Liver (tissue), 9 donors: ENCODE data around the gene ZFYVE28. TPM values are rescaled to one million over a fixed set of nuclear protein-coding genes. Genes with fewer than 3 reads are reported as not detected.

Source experiments
- DNase-seq: peaks from one replicate; pipeline ENCODE4 v3.0.0-alpha.2; 2017; ENCODE audit warnings: low spot score
- H3K27ac ChIP-seq, 2 donors: one replicate each; pipeline ENCODE4 v1.7.0; 2013; ENCODE audit warnings: inconsistent platforms in 2 of 2, low read length in 2 of 2, control low read depth in 1 of 2, low read depth in 1 of 2, mild to moderate bottlenecking in 1 of 2
- H3K27me3 ChIP-seq, 4 donors: one replicate each; pipeline versions ENCODE4 v1.6.1 to v1.7.0; 2013; ENCODE audit warnings: low read length in 3 of 4, inconsistent platforms in 1 of 4, mild to moderate bottlenecking in 1 of 4, moderate library complexity in 1 of 4; ENCODE audit not compliant: control insufficient read depth in 4 of 4, insufficient read depth in 4 of 4
- H3K36me3 ChIP-seq, 4 donors: one replicate each; pipeline versions ENCODE4 v1.6.1 to v1.7.0; 2013; ENCODE audit warnings: low read length in 3 of 4, mild to moderate bottlenecking in 3 of 4, low read depth in 1 of 4, moderate library complexity in 1 of 4; ENCODE audit not compliant: control insufficient read depth in 4 of 4, insufficient read depth in 3 of 4
- H3K4me1 ChIP-seq, 4 donors: one replicate each; pipeline versions ENCODE4 v1.6.1 to v1.7.0; 2013; ENCODE audit warnings: low read length in 3 of 4, mild to moderate bottlenecking in 3 of 4, moderate library complexity in 1 of 4; ENCODE audit not compliant: control insufficient read depth in 4 of 4, insufficient read depth in 4 of 4
- H3K4me3 ChIP-seq, 3 donors: one replicate each; pipeline versions ENCODE4 v1.6.1 to v1.7.0; 2013; ENCODE audit warnings: low read length in 3 of 3, control low read depth in 1 of 3, low read depth in 1 of 3, mild to moderate bottlenecking in 1 of 3
- H3K9ac ChIP-seq, 2 donors: one replicate each; pipeline ENCODE4 v1.7.0; 2013; ENCODE audit warnings: low read length in 2 of 2, mild to moderate bottlenecking in 2 of 2, moderate library complexity in 2 of 2, control low read depth in 1 of 2, low read depth in 1 of 2
- H3K9me3 ChIP-seq, 4 donors: one replicate each; pipeline versions ENCODE4 v1.6.1 to v1.7.0; 2013; ENCODE audit warnings: low read length in 3 of 4; ENCODE audit not compliant: control insufficient read depth in 4 of 4
- EGR1 ChIP-seq, 2 donors: IDR thresholded peaks; 2 replicates each; pipeline ENCODE4 v1.6.1; 2016 to 2018; ENCODE audit warnings: antibody characterized with exemption in 2 of 2, low read depth in 2 of 2
- FOXA2 ChIP-seq: IDR thresholded peaks from 2 replicates; pipeline ENCODE4 v1.6.1; 2016; ENCODE audit warnings: antibody characterized with exemption
- HNF4G ChIP-seq: IDR thresholded peaks from 2 replicates; pipeline ENCODE4 v1.6.1; 2016; ENCODE audit warnings: antibody characterized with exemption
- JUND ChIP-seq, 2 donors: IDR thresholded peaks; 2 replicates each; pipeline ENCODE4 v1.6.1; 2016; ENCODE audit warnings: antibody characterized with exemption in 2 of 2
- NR2F2 ChIP-seq: IDR thresholded peaks from 2 replicates; pipeline ENCODE4 v1.6.1; 2016; ENCODE audit warnings: antibody characterized with exemption
- RAD21 ChIP-seq, 2 donors: IDR thresholded peaks; 2 replicates each; pipeline ENCODE4 v1.6.1; 2016; ENCODE audit warnings: antibody characterized with exemption in 2 of 2, mild to moderate bottlenecking in 2 of 2
- RXRA ChIP-seq, 2 donors: IDR thresholded peaks; 2 replicates each; pipeline ENCODE4 v1.6.1; 2017 to 2018; ENCODE audit warnings: antibody characterized with exemption in 2 of 2, mild to moderate bottlenecking in 1 of 2
- SP1 ChIP-seq: IDR thresholded peaks from 2 replicates; pipeline ENCODE4 v1.6.1; 2018; ENCODE audit warnings: antibody characterized with exemption, mild to moderate bottlenecking
- YY1 ChIP-seq: IDR thresholded peaks from 2 replicates; pipeline ENCODE4 v1.6.1; 2016; ENCODE audit warnings: antibody characterized with exemption, mild to moderate bottlenecking
- WGBS: extraction: QIAGEN DNeasy Blood & Tissue Kit; methylation state at CpG from one replicate; pipeline ENCODE4 v1.1.7; 2013; 5-methylcytosine and 5-hydroxymethylcytosine counted together
- polyA plus RNA-seq, 2 donors: library from polyadenylated mRNA; stranded (reverse) in 1 of 2; unstranded in 1 of 2; fragments of 200-250 nt in 1 of 2; fragments of >200 nt in 1 of 2; fragmentation: Nextera tagmentation in 1 of 2; extraction: Ambion mirVana in 1 of 2; gene quantifications; one replicate each; pipeline versions ENCODE4 v1.2.1 to v1.2.3, GENCODE V29; 2013 to 2015
- total RNA-seq, 2 donors: library from RNA; depleted of rRNA; stranded (reverse); fragments of >200 nt; gene quantifications; one replicate each; pipeline ENCODE4 v1.2.3, GENCODE V29; 2014
- TF ChIP-seq, protein P1 (sequence below): IDR thresholded peaks from 2 replicates; pipeline ENCODE4 v1.6.1; 2016; ENCODE audit warnings: antibody characterized with exemption
- TF ChIP-seq, protein P2 (sequence below): fragments of 150-350 bp; IDR thresholded peaks from 2 replicates; pipeline ENCODE4 v1.5.1; 2017; ENCODE audit warnings: improper control_type of control experiment, low read depth, low read length; ENCODE audit not compliant: missing input control
- TF ChIP-seq, protein P3 (sequence below): IDR thresholded peaks from 2 replicates; pipeline ENCODE4 v1.6.1; 2016; ENCODE audit warnings: antibody characterized with exemption
- TF ChIP-seq, protein P4 (sequence below): IDR thresholded peaks from 2 replicates; pipeline ENCODE4 v1.6.1; 2016; ENCODE audit warnings: antibody characterized with exemption
- donor health status: healthy.
- donor health status: healthy.
- donor health status: healthy.
- donor health status: healthy.
- donor health status: healthy.

The ZFYVE28 gene
- total and polyA plus RNA-seq, 4 donors: 2.0 to 6.1 (median 2.7) TPM

DNA sequence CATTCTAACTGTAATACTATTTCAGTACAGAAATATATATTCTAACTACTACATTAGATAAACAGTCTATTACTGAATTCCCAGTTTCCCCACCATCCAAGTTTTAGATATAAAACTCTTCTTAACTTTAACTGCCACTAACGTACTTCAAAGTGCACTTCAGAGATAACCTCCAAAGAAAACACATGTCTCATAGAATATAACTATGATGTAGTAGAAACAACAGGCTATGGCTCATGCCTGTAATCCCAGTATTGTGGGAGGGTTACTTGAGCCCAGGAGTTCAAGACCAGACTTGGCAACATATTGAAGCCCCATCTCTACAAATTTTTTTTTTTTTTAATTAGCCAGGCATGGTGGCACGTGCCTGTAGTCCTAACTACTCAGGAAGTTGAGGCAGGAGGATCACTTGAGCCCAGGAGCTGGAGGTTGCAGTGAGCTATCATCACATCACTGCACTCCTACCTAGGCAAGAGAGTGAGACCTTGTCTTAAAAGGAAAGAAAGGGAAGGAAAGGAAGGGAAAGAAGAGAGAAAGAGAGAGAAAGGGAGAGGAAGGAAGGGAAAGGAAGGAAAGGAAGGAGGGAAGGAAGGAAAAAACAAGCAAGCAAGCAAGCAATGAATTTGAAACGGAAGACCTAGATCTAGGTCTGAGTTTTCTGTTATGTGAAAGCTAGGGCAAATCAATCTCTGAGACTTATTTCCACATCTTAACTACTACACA lies 181.3 kb downstream of the ZFYVE28 start:
- TF ChIP-seq YY1: no peak
- no peak for TF ChIP-seq JUND (IDR thresholded peaks at IDR 0.05)
- TF ChIP-seq FOXA2: no peak
- no peak for TF ChIP-seq HNF4G
- TF ChIP-seq, protein P1, sequence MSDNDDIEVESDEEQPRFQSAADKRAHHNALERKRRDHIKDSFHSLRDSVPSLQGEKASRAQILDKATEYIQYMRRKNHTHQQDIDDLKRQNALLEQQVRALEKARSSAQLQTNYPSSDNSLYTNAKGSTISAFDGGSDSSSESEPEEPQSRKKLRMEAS: no peak
- no peak for TF ChIP-seq NR2F2
- TF ChIP-seq RAD21 (IDR thresholded peaks at IDR 0.05): no peak
- TF ChIP-seq, protein P2, sequence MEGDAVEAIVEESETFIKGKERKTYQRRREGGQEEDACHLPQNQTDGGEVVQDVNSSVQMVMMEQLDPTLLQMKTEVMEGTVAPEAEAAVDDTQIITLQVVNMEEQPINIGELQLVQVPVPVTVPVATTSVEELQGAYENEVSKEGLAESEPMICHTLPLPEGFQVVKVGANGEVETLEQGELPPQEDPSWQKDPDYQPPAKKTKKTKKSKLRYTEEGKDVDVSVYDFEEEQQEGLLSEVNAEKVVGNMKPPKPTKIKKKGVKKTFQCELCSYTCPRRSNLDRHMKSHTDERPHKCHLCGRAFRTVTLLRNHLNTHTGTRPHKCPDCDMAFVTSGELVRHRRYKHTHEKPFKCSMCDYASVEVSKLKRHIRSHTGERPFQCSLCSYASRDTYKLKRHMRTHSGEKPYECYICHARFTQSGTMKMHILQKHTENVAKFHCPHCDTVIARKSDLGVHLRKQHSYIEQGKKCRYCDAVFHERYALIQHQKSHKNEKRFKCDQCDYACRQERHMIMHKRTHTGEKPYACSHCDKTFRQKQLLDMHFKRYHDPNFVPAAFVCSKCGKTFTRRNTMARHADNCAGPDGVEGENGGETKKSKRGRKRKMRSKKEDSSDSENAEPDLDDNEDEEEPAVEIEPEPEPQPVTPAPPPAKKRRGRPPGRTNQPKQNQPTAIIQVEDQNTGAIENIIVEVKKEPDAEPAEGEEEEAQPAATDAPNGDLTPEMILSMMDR: no peak
- no peak for TF ChIP-seq EGR1 (IDR thresholded peaks at IDR 0.05; ENCODE audit: low read depth in 2 of 2)
- TF ChIP-seq SP1: no peak
- TF ChIP-seq, protein P3, sequence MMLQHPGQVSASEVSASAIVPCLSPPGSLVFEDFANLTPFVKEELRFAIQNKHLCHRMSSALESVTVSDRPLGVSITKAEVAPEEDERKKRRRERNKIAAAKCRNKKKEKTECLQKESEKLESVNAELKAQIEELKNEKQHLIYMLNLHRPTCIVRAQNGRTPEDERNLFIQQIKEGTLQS: no peak
- no peak for TF ChIP-seq RXRA (IDR thresholded peaks at IDR 0.05)
- TF ChIP-seq, protein P4, sequence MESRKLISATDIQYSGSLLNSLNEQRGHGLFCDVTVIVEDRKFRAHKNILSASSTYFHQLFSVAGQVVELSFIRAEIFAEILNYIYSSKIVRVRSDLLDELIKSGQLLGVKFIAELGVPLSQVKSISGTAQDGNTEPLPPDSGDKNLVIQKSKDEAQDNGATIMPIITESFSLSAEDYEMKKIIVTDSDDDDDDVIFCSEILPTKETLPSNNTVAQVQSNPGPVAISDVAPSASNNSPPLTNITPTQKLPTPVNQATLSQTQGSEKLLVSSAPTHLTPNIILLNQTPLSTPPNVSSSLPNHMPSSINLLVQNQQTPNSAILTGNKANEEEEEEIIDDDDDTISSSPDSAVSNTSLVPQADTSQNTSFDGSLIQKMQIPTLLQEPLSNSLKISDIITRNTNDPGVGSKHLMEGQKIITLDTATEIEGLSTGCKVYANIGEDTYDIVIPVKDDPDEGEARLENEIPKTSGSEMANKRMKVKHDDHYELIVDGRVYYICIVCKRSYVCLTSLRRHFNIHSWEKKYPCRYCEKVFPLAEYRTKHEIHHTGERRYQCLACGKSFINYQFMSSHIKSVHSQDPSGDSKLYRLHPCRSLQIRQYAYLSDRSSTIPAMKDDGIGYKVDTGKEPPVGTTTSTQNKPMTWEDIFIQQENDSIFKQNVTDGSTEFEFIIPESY: no peak
- Histone ChIP-seq H3K9ac (no peak overlapping the region), H3K4me1 (peaks cover 4 to 26% (median 21%) of the 10 kb centered on the region in 4 donors), H3K9me3 (no peaks in the 10 kb centered on the region), H3K36me3 (peaks cover 0 to 11% (median 8%) of the 10 kb centered on the region in 4 donors), H3K4me3 (no peak overlapping the region), H3K27me3 (no peaks in the 10 kb centered on the region), H3K27ac (no peak overlapping the region)
- DNase-seq: no peak
- 77% methylated on average over 3 of the region's 3 CpGs for WGBS

DNA sequence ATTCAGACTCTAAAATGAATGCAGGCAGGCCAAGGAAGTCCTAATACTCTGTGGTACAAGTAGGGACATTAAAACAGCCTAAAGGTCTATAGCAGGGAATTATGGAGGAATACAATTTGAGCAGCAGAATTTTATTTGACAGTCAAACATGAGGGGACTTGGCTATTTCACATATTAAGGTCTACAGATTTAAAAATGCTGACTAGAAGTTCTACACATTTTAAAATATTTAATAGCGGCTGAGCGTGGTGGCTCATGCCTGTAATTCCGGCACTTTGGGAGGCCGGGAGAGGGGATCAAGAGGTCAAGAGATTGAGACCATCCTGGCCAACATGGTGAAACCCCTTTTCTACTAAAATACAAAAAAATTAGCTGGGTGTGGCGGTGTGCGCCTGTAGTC lies 187.4 kb downstream of the ZFYVE28 start:
- Histone ChIP-seq H3K36me3 (peaks cover under 1 to 10% (median 8%) of the 10 kb centered on the region in 4 donors), H3K9me3 (no peaks in the 10 kb centered on the region), H3K4me1 (peaks cover 0 to 2% (median 0%) of the 10 kb centered on the region in 4 donors), H3K4me3 (no peak overlapping the region), H3K9ac (no peak overlapping the region), H3K27ac (no peak overlapping the region), H3K27me3 (no peaks in the 10 kb centered on the region)
- DNase-seq: no peak
- 98% methylated on average over 6 of the region's 6 CpGs for WGBS
- TF ChIP-seq HNF4G (no peak), YY1 (no peak)
- TF ChIP-seq, protein P1: no peak

DNA sequence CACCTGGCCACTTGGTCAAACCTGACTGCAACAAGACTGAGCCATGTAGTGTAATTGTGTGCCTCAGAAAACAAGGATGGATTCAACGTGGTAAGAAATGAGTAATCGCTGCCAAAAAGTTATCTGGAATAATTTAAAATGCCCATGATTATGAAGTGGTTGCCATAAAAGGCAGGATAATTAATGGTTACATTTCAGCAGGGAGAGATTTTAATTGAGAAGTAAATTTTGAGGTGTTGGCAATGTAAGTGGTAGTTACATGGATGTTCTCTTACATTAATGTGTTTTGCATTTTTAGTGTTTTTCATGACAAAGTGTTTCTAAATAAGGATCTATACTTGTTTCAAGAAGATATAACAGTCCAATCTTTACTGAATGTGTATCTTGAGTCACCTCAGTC lies 192.2 kb downstream of the ZFYVE28 start:
- H3K27ac ChIP-seq: no peak overlapping the region
- no peaks in the 10 kb centered on the region for H3K9me3 ChIP-seq
- no peak overlapping the region for H3K4me3 ChIP-seq
- TF ChIP-seq, protein P3: no peak
- TF ChIP-seq SP1: no peak
- H3K27me3 ChIP-seq: no peaks in the 10 kb centered on the region
- DNase-seq: no peak
- H3K9ac ChIP-seq: no peak overlapping the region
- peaks cover 0 to 7% (median 3%) of the 10 kb centered on the region in 4 donors for H3K36me3 ChIP-seq
- H3K4me1 ChIP-seq: peaks cover 0 to 2% (median 0%) of the 10 kb centered on the region in 4 donors
- 89% methylated on average over 2 of the region's 2 CpGs for WGBS
